Skeletal muscle tissue (tissue), 4 donors: Measurements from ENCODE around the gene MEGF11. TPM values are rescaled to one million over a fixed set of nuclear protein-coding genes. Genes with fewer than 3 reads are reported as not detected.

Source experiments
- H3K27ac ChIP-seq: one replicate; pipeline ENCODE4 v1.7.0; 2013; ENCODE audit warnings: mild to moderate bottlenecking, low read depth, low read length, inconsistent platforms
- H3K27me3 ChIP-seq, 3 donors: one replicate each; pipeline ENCODE4 v1.7.0; 2013; ENCODE audit warnings: low read length in 3 of 3; ENCODE audit not compliant: control insufficient read depth in 3 of 3, insufficient read depth in 3 of 3
- H3K36me3 ChIP-seq, 3 donors: one replicate each; pipeline ENCODE4 v1.7.0; 2013; ENCODE audit warnings: low read length in 3 of 3; ENCODE audit not compliant: control insufficient read depth in 3 of 3, insufficient read depth in 3 of 3
- H3K4me1 ChIP-seq, 3 donors: one replicate each; pipeline ENCODE4 v1.7.0; 2013; ENCODE audit warnings: low read length in 3 of 3, mild to moderate bottlenecking in 3 of 3; ENCODE audit not compliant: control insufficient read depth in 3 of 3, insufficient read depth in 3 of 3
- H3K4me3 ChIP-seq, 3 donors: one replicate each; pipeline ENCODE4 v1.7.0; 2013; ENCODE audit warnings: low read length in 3 of 3
- H3K9ac ChIP-seq, 3 donors: one replicate each; pipeline ENCODE4 v1.7.0; 2013; ENCODE audit warnings: low read length in 3 of 3, mild to moderate bottlenecking in 3 of 3, moderate library complexity in 2 of 3, low read depth in 1 of 3
- H3K9me3 ChIP-seq, 3 donors: one replicate each; pipeline ENCODE4 v1.7.0; 2013; ENCODE audit warnings: low read length in 3 of 3; ENCODE audit not compliant: control insufficient read depth in 3 of 3
- total RNA-seq: library from RNA; depleted of rRNA; stranded (reverse); fragments of >200 nt; gene quantifications from one replicate; pipeline ENCODE4 v1.2.3, GENCODE V29; 2014
- donor health status: Osteomylitis.

MEGF11 gene
- total RNA-seq, 1 donor from 2014 or later, result 0.52 TPM

DNA sequence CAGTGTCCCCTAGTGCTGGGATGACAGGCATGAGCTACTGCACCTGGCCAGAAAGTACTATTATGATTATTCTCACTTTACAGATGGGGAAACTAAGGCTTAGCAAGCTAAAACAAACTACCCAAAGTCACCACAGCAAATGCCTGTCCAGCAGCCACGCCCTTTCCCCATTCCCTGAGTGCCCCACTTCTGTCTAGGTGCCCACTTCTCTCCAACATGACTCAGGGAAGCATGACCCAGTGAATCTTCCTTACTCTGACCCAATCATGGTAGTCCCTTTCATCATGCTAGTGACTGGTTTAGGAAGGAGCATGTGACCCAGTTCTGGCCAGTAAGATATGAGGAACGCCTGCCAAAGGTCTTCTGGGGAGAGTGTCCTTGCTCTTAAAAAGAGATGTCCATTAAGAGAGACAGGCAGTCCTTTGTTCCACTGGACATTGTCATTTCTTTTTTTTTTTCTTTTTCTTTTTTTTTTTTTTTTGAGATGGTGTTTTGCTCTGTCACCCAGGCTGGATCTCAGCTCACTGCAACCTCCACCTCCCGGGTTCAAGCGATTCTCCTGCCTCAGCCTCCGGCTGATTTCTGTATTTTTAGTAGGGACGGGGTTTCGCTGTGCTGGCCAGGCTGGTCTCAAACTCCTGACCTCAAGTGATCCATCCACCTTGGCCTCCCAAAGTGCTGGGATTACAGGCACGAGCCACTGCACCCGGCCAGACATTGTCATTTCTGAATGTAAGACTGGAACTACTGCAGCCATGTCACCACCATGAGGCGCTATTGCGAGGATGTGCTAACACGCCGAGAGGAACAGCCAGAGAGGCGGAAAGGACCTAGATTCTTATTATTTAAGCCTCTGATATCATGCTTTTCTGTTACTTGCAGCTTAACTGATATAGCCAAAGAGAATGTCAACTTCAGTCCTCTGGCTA lies 19.8 kb downstream of the MEGF11 start:
- Histone ChIP-seq H3K9ac (no peak overlapping the region), H3K4me3 (no peak overlapping the region), H3K9me3 (no peaks in the 10 kb centered on the region), H3K27me3 (peaks cover 12 to 20% (median 20%) of the 10 kb centered on the region in 3 donors), H3K4me1 (no peaks in the 10 kb centered on the region), H3K27ac (no peak overlapping the region), H3K36me3 (no peaks in the 10 kb centered on the region)

DNA sequence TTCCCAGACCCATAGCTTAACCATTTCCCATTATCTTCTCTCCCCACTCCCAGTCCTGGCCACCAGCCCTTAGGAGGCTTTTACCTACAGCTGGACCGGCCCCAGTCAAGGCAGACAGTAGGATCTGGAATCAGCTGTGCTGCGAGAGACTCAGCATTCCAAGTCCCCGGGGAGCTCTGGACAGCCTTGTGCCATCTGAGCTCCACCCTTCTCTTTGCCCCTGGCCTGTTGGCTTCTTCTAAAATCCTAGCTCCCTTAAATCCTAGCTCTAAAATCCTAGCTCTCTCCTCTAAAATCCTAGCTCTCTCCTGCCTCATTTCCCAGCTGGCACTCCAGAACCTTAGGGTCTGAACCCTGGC lies 21.3 kb downstream of the MEGF11 start:
- no peaks in the 10 kb centered on the region for H3K36me3 ChIP-seq
- H3K9ac ChIP-seq, result no peak overlapping the region
- H3K4me1 ChIP-seq, result no peaks in the 10 kb centered on the region
- peaks cover 0 to 4% (median 0%) of the 10 kb centered on the region in 3 donors for H3K9me3 ChIP-seq
- H3K27me3 ChIP-seq, result peaks cover 12 to 24% (median 20%) of the 10 kb centered on the region in 3 donors
- H3K27ac ChIP-seq, result no peak overlapping the region
- no peak overlapping the region for H3K4me3 ChIP-seq

DNA sequence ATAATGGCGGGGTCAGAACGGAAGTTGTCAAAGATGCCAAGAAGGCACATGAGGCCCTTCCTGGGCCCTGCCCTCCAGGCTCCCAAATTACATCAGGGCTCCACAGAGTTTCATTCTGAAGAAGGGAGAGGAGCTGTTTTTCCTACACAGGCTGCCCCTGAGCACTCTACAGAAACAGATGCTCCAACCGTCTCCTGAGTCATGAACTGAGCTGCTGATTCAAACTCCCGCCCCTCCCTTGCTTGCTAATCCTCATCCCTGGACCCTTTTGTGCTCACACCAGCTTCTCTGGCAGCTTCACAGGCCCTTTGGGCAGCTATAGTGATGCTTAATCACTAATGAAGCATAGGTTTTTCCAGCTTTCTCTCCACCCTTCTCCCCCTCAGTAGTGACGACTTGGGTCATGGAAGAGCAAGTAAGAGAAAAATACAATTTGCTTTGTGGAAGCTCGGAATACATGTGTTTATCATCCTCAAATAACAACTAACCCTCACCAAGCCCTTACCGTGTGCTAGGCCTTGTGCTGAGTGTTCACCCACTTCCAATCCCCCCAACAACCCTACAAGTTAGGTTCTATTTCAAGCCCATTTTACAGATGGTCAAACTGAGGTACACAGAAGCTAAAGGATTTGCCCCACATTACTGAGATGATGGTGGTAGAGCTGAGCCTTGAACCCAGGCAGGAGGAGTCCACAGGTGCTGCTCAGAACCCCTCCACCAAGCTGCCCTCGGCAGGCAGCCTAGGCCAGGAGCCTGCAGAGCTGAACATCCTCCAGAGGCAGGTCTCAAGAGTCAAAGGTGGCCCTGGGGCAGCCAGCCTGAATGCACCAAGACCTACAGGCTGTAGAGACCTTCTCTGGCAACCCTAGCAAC lies 21.9 kb downstream of the MEGF11 start:
- peaks cover 0 to 4% (median 0%) of the 10 kb centered on the region in 3 donors for H3K9me3 ChIP-seq
- peaks cover 16 to 24% (median 17%) of the 10 kb centered on the region in 3 donors for H3K27me3 ChIP-seq

DNA sequence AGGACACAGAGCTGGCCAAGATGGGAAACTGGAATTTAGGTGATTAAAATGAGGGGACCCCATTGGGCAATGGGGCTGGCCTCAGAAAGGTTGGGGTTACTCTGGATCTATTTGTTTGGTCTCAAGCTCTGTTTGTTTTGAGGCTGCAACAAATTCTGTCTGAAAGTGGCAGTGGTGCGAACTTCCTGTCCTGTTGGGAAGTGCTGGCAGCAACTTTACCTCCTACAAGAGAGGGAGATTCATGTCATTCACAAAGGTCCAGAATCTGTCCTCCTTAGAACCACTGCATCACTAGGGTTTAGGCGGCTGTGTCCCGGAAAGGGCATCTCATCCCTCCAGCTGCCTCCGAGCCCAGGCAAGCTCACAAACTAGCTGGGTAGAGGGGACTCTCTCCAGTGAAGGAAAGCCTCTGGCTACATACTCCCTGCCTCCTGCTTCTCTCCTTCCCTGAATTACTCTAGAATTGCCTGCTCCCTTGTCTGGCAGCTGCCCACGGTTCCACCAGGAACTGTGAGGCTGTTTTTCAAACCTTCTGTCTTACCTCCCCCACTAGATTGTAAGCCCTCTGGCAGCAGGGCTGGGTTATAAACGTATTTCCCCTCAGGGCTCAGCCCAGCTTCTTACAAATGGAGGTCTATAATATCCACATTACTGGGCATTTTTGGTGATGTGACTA lies 23.6 kb downstream of the MEGF11 start:
- H3K9me3 ChIP-seq, result peaks cover 0 to 4% (median 0%) of the 10 kb centered on the region in 3 donors
- no peak overlapping the region for H3K27ac ChIP-seq
- no peak overlapping the region for H3K9ac ChIP-seq
- H3K4me1 ChIP-seq, result no peaks in the 10 kb centered on the region
- H3K27me3 ChIP-seq, result peaks cover 4 to 11% (median 10%) of the 10 kb centered on the region in 3 donors
- H3K4me3 ChIP-seq, result no peak overlapping the region
- H3K36me3 ChIP-seq, result no peaks in the 10 kb centered on the region

More for the DNA sequence above, 21.9 kb downstream of the MEGF11 start:
- H3K27ac ChIP-seq, result no peak overlapping the region
- H3K9ac ChIP-seq, result no peak overlapping the region
- H3K4me3 ChIP-seq, result no peak overlapping the region
- H3K4me1 ChIP-seq, result no peaks in the 10 kb centered on the region
- H3K36me3 ChIP-seq, result no peaks in the 10 kb centered on the region

DNA sequence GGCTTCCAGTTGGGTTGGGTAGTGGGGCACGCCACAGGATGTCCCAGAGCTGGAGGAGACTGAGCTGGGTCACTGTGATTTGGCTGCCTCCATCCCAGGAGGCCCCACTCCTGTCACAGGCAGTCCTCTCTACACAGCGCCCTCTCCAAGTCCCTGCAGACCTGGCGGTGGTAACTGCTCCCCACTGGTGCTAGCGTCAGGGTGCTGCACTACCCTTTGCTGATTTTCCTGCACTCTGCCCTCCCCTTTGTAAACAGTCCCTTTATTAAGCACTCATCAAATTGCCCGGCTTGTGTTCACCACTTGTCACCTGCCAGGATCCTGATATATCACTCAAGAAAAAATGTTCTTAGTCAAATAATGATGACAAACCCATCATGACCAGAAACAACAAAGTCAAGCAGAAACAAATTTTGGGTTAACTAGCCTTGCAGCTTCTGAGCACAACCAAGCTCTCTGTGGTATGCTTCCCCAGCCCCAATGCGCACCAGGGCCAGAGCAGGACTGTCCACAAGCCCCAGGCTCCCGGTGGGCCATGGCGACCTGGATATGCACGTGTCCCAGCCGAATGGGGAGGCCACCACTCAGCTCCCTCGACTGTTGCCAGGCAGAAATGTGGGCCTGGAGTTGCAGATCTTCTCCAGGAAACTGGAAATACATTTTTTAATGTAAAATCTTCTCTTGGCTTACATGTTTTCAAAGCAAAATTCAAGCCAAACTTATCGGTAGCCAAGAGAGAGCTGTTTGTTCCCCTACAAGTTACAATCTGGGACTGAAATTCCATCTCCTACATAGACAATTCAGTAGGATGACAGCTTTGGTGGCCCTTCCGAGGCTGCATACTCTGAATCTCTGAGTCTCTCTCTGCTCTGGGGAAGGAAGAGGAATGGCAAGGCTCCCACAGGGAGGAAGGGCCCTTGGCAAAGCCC lies 24.5 kb downstream of the MEGF11 start:
- no peaks in the 10 kb centered on the region for H3K4me1 ChIP-seq
- H3K27ac ChIP-seq, result no peak overlapping the region
- H3K36me3 ChIP-seq, result no peaks in the 10 kb centered on the region
- H3K4me3 ChIP-seq, result no peak overlapping the region
- H3K9me3 ChIP-seq, result peaks cover 0 to 4% (median 0%) of the 10 kb centered on the region in 3 donors
- no peak overlapping the region for H3K9ac ChIP-seq
- H3K27me3 ChIP-seq, result peaks cover 4 to 6% (median 6%) of the 10 kb centered on the region in 3 donors

DNA sequence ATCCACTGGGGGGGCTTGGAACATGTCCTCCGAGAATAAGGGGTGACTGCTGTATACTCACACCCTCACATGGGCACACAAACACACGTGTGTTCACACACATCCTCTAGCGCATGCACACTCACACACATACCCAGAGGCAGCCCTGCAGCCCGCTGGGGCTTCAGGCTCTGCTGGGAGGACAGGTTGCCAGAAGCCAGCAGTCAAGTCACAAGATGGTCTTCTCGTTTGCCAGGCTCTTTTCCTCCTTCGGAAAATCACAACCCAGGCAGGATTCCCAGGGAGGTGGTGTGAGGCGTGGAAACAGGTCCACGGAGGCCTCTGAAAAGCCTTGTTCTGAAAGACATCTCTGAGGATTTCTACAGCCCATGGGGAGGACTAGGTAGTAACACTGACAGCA lies 26.8 kb downstream of the MEGF11 start:
- Histone ChIP-seq H3K27me3 (peaks cover 4 to 10% (median 6%) of the 10 kb centered on the region in 3 donors), H3K36me3 (no peaks in the 10 kb centered on the region), H3K4me1 (no peaks in the 10 kb centered on the region), H3K27ac (no peak overlapping the region), H3K9me3 (peaks cover 0 to 4% (median 0%) of the 10 kb centered on the region in 3 donors), H3K9ac (no peak overlapping the region), H3K4me3 (no peak overlapping the region)

DNA sequence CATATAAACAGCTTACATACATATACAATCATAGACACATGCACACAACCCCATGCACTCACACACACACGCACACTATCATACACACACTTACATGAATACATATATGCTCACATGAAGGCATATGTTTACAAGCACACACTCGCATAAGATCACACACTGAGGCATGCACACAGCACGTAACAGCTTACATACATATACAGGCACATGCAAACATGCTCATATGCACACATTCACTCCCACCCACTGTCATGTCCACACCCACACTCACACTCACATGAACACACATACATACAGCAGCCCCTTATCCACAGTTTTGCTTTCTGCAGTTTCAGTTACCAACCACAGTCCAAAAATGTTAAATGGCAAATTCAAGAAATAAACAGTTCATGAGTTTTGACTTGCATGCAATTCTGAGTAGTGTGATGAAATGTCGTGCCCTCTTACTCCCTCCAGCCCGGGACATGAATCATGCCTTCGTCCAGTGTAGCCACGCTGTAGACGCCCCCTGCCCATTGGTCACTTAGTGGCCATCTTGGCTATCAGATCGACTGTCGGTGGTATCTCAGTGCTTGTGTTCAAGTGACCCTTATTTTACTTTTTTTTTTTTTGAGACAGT lies 27.8 kb downstream of the MEGF11 start:
- H3K4me3 ChIP-seq, result no peak overlapping the region
- peaks cover 4 to 10% (median 7%) of the 10 kb centered on the region in 3 donors for H3K27me3 ChIP-seq
- no peak overlapping the region for H3K27ac ChIP-seq
- H3K4me1 ChIP-seq, result no peaks in the 10 kb centered on the region
- H3K9me3 ChIP-seq, result peaks cover 0 to 4% (median 0%) of the 10 kb centered on the region in 3 donors
- no peak overlapping the region for H3K9ac ChIP-seq
- no peaks in the 10 kb centered on the region for H3K36me3 ChIP-seq

DNA sequence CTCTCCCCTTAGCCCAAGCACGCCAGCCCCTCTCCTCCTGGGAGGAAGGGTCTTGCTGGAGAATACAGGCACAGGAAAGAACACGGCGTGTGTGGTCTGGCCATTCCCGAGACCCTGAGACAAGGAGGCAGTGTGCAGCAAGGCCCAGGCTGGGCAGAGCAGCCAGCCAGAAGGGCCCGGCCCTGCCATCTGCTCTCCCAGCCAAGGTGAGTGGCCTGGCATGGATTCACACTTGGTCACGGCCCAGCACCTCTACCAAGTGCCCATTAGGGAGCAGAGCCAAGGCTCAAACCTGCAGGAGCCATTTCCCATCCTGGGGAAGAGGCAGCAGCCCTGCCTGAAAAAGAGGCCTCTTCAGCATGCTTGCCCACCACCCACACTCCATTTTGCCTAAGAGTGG lies 28.6 kb downstream of the MEGF11 start:
- Histone ChIP-seq H3K36me3 (no peaks in the 10 kb centered on the region), H3K9me3 (peaks cover 0 to 4% (median 0%) of the 10 kb centered on the region in 3 donors), H3K9ac (no peak overlapping the region), H3K27me3 (peaks cover 4 to 10% (median 9%) of the 10 kb centered on the region in 3 donors), H3K27ac (no peak overlapping the region), H3K4me1 (no peaks in the 10 kb centered on the region), H3K4me3 (no peak overlapping the region)
